HG02981 (cell line): ENCODE results near the gene HAUS7.

Source experiments
- ATAC-seq: cut with Tn5 transposase; IDR thresholded peaks from one replicate; pipeline ENCODE4 v1.9.1; 2021; ENCODE audit warnings: mild to moderate bottlenecking, moderate library complexity; ENCODE audit not compliant: unreplicated experiment

The HAUS7 gene

GRCh38 chrX:153477901-153478300 lies 7.5 kb upstream of the HAUS7 start:
- no peak for ATAC-seq

GRCh38 chrX:153477364-153477857 lies 7.0 kb upstream of the HAUS7 start:
- ATAC-seq = no peak

GRCh38 chrX:153476666-153477363 lies 6.4 kb upstream of the HAUS7 start:
- no peak for ATAC-seq

GRCh38 chrX:153475751-153476281 lies 5.4 kb upstream of the HAUS7 start:
- no peak for ATAC-seq

GRCh38 chrX:153475271-153475670 lies 4.9 kb upstream of the HAUS7 start:
- no peak for ATAC-seq

- ATAC-seq = no peak
These were observed 4.3 kb upstream of the HAUS7 start for GRCh38 chrX:153474718-153475117.

GRCh38 chrX:153474266-153474665 lies 3.9 kb upstream of the HAUS7 start:
- no peak for ATAC-seq

- ATAC-seq = no peak
These were observed 2.8 kb upstream of the HAUS7 start for GRCh38 chrX:153473126-153473525.

GRCh38 chrX:153471663-153472280 lies 1.4 kb upstream of the HAUS7 start:
- ATAC-seq = no peak

- ATAC-seq = peak; percentile 38
These were observed 465 bp downstream of the HAUS7 start for GRCh38 chrX:153469811-153470410.

GRCh38 chrX:153468008-153468580 lies 2.3 kb downstream of the HAUS7 start:
- ATAC-seq = no peak

- no peak for ATAC-seq
These were observed 4.5 kb downstream of the HAUS7 start for GRCh38 chrX:153465691-153466380.

GRCh38 chrX:153464116-153464515 lies 6.3 kb downstream of the HAUS7 start:
- ATAC-seq = no peak

- no peak for ATAC-seq
These were observed 6.8 kb downstream of the HAUS7 start for GRCh38 chrX:153463556-153463955.

GRCh38 chrX:153463031-153463430 lies 7.3 kb downstream of the HAUS7 start:
- no peak for ATAC-seq

- no peak for ATAC-seq
These were observed 8.1 kb downstream of the HAUS7 start for GRCh38 chrX:153462291-153462690.

- ATAC-seq = no peak
These were observed 9.6 kb downstream of the HAUS7 start for GRCh38 chrX:153460826-153461225.

GRCh38 chrX:153459986-153460385 lies 10.4 kb downstream of the HAUS7 start:
- no peak for ATAC-seq

- ATAC-seq = no peak
These were observed 11.9 kb downstream of the HAUS7 start for GRCh38 chrX:153458476-153458875.

- no peak for ATAC-seq
These were observed 12.4 kb downstream of the HAUS7 start for GRCh38 chrX:153457827-153458466.
